ENCODE measurements around the gene PPIG.

Gene PPIG

DNA sequence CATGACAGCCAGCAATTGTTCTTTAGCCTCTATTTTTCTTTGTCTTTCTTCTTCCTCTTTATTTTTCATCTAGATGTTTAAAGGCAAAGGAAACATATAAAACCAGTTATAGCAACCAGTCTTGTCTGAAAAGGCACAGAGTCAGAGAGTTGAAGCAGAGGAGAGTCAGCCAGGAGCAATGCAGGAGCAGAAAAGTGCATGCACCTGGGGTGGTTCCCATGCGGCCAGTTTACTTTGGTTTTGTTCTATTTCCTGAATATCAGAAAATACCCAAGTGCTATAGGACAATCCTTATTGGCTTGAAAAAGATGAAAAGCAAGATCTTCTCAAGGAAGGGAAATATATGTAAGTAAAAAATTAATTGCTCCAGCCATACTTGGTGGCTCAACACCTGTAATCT is 65.1 kb downstream of the PPIG start:
- TF ChIP-seq CTCF (IDR thresholded peaks at IDR 0.05) = no peak

GRCh38 chr2:169653636-169654035 is 69.5 kb downstream of the PPIG start:
- TF ChIP-seq CTCF (IDR thresholded peaks at IDR 0.05) = no peak

DNA sequence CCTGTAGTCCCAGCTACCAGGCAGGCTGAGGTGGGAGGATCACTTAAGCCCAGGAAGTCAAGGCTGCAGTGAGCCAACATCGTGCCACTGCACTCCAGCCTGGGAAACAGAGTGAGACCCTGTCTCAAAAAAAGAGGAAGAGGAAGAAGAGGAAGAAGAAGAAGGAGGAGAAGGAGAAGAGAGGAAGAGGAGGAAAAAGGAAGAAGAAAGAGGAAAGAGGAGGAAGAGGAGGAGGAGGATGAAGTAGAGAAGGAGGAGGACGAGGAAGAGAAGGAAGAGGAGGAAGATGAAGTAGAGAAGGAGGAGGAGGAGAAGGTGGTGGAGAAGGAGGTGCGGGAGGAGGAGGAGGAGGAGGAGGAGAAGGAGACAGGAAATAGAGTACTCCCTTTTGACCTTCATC is 72.0 kb downstream of the PPIG start:
- no peak for TF ChIP-seq CTCF (IDR thresholded peaks at IDR 0.05)

DNA sequence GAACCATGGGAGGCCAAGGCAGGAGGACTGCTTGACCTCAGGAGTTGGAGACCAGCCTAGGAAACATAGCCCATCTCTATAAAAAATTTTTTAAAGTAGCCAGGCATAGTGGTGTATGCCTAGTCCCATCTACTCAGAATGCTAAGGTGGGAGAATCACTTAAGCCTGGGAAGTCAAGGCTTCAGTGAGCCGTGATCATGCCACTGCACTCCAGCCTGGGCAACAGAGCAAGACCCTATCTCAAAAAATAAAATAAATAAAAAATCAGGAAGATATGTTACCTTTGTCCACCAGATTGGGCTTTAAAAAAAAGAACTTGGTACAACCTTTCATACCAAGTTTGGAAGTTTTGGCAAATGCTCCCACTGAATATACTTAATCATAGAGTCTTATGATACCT is 74.7 kb downstream of the PPIG start:
- no peak for TF ChIP-seq CTCF (IDR thresholded peaks at IDR 0.05)

DNA sequence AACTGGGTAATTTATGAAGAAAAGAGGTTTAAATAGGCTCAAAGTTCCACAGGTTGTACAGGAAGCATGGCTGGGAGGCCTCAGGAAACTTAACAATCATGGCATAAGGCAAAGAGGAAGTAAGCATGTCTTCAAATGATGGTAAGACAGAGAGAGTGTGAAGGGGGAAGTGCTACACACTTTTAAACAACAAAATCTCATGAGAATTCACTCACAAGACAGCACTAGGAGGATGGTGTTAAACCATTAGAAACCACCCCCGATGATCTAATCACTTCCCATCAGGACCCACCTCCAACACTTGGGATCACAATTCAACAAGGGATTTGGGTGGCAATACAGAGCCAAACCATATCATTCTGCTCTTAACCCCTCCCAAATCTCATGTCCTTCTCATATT is 75.2 kb downstream of the PPIG start:
- no peak for TF ChIP-seq CTCF (IDR thresholded peaks at IDR 0.05)

- no peak for TF ChIP-seq CTCF (IDR thresholded peaks at IDR 0.05)
These were observed 77.1 kb downstream of the PPIG start for GRCh38 chr2:169661265-169661664.

- no peak for TF ChIP-seq CTCF (IDR thresholded peaks at IDR 0.05)
These were observed 78.6 kb downstream of the PPIG start for GRCh38 chr2:169662744-169663143.

GRCh38 chr2:169663247-169663646 is 79.1 kb downstream of the PPIG start:
- no peak for TF ChIP-seq CTCF (IDR thresholded peaks at IDR 0.05)
